Measurements from ENCODE around the gene GFPT2. TPM values are rescaled to one million over a fixed set of nuclear protein-coding genes. Genes with fewer than 3 reads are reported as not detected.

Gene GFPT2
- total RNA-seq, 1 donor from 2014 or later: not detected

- intact Hi-C loops (cut with micrococcal nuclease): no loop called here
Observed at GRCh38 chr5:180378438-180379344, 25.6 kb upstream of the GFPT2 start.

GRCh38 chr5:180377556-180378197 lies 24.5 kb upstream of the GFPT2 start:
- intact Hi-C loops (cut with micrococcal nuclease): no loop called here

DNA sequence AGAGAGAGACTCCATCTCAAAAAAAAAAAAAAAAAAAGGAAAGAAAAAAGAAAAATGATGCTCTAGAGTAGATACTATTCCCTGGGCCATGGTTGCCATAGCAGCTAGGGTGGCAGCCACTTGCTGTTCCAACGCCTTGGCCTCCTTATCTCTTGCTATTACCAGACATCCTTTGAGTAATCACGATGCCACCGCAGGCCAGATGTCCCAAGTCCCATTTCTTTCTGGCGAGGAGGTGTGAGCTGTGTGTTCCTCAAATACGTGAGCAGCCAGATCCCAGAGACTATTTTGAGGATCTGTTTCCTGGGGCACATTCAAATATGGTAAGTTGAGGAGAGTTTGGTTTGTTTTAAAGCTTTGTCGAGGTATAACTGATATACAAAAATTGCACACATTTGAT lies 23.4 kb upstream of the GFPT2 start:
- intact Hi-C loops (cut with micrococcal nuclease): no loop called here

GRCh38 chr5:180375955-180376354 lies 22.8 kb upstream of the GFPT2 start:
- intact Hi-C loops (cut with micrococcal nuclease): no loop called here

DNA sequence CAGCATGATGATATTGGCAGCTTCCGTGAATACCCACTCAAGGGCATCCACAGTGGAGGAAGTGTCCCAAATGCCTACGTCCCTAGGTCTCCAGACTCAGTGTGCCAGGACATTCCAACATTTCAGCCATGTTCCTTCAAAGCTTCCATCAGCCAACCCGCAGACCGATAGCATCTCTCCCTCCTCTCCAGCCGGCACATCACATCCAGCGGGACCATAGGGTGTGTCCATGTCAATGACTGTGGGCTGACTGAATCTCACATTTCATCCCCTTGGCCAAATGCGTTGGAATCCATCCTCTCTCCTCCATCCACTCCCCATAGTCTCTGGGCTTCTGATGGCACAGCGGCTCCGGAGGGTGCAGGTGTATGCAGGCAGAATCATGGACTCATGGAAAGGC lies 22.2 kb upstream of the GFPT2 start:
- intact Hi-C loops (cut with micrococcal nuclease): no loop called here

DNA sequence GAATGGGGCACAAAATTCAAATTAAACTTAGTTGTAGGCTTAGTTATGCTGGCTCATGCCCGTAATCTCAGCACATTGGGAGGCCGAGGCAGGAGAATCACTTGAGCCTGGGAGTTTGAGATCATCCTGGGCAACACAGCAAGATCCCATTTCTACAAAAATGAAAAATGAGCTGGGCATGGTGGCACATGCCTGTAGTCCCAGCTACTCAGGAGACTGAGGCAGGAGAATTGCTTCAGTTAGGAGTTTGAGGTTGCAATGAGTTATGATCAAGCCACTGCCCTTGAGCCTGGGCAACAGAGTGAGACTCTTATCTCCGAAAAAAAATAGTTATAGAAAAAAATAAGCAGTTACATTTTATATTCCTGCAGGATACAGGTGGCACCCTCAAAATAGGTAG lies 20.7 kb upstream of the GFPT2 start:
- intact Hi-C loops (cut with micrococcal nuclease): no loop called here

GRCh38 chr5:180373454-180373853 lies 20.3 kb upstream of the GFPT2 start:
- intact Hi-C loops (cut with micrococcal nuclease): no loop called here

DNA sequence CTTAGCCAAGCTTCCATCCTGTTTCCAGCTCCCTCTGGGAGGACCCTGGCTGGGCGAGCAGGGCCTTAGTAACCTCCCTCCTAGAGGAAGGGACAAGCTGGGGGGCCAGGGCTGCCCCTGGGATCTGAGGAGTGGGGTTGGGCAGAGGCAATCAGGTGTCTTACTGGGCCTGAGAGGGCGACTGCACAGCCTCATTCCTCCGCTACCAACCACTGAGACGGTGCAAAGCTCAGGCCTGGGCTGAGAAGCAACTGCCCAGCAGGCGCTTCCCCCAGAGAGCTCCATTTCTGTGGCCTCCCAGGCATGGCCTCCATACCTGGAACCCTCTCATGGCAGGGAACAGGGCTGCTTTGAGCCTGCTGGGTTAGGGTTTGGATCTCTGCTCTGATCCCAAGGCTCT lies 18.8 kb upstream of the GFPT2 start:
- intact Hi-C loops (cut with micrococcal nuclease): no loop called here

- intact Hi-C loops (cut with micrococcal nuclease): no loop called here
Observed at GRCh38 chr5:180370861-180371641, 17.9 kb upstream of the GFPT2 start.

- intact Hi-C loops (cut with micrococcal nuclease): no loop called here
Observed at GRCh38 chr5:180367991-180368390, 14.9 kb upstream of the GFPT2 start.

- intact Hi-C loops (cut with micrococcal nuclease): no loop called here
Observed at GRCh38 chr5:180367300-180367699, 14.2 kb upstream of the GFPT2 start.

- intact Hi-C loops (cut with micrococcal nuclease): no loop called here
Observed at GRCh38 chr5:180366326-180366725, 13.2 kb upstream of the GFPT2 start.

- intact Hi-C loops (cut with micrococcal nuclease): no loop called here
Observed at GRCh38 chr5:180365829-180366228, 12.7 kb upstream of the GFPT2 start.

- intact Hi-C loops (cut with micrococcal nuclease): no loop called here
Observed at GRCh38 chr5:180364306-180364856, 11.2 kb upstream of the GFPT2 start.

- intact Hi-C loops (cut with micrococcal nuclease): no loop called here
Observed at GRCh38 chr5:180360078-180360957, 7.2 kb upstream of the GFPT2 start.

DNA sequence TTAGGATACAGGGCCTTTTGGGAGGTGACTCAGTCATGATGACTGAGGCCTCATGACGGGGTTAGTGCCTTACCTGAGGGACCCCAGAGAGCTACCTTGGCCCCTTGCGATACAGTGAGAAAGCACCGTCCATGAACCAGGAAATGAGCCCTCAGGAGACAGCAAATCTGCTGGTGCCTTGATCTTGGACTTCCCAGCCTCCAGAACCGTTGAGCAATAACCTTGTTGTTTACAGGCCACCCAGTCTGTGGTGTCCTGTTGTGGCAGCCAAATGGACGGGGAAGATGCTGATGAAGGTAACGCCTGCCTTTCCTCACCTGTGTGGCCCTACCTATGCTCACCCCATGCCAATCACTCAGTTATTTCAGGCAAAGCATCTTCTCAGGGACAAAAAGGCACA lies 5.6 kb upstream of the GFPT2 start:
- intact Hi-C loops (cut with micrococcal nuclease): loop anchor here (10.0 kb wide), 1 partner anchor 136 kb away; the partner anchor contains the start of gene CNOT6

- intact Hi-C loops (cut with micrococcal nuclease): loop anchor here (10.0 kb wide), 1 partner anchor 137 kb away; the partner anchor contains the start of gene CNOT6
Observed at GRCh38 chr5:180358179-180358578, 5.0 kb upstream of the GFPT2 start.

DNA sequence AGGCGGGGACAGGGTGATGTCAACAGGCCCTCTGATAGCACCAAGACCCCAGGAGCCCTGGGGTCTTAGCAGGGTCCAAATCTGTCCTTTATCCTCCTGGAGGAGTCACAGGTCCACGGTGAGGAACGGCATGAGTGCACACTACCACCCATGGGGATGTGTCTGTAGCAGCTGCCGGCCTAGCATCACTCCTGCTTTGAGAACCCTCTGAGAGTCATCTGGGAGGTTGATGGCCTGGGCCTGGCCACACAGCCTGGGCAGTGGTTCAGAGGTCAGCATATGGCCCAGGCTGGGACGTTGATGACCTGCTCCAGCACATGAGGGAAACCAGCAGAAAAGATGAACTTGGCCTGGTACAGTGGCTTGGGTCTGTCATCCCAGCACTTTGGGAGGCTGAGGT lies 1.8 kb upstream of the GFPT2 start:
- intact Hi-C loops (cut with micrococcal nuclease): loop anchor here (10.0 kb wide), 1 partner anchor 140 kb away; the partner anchor contains the start of gene CNOT6

DNA sequence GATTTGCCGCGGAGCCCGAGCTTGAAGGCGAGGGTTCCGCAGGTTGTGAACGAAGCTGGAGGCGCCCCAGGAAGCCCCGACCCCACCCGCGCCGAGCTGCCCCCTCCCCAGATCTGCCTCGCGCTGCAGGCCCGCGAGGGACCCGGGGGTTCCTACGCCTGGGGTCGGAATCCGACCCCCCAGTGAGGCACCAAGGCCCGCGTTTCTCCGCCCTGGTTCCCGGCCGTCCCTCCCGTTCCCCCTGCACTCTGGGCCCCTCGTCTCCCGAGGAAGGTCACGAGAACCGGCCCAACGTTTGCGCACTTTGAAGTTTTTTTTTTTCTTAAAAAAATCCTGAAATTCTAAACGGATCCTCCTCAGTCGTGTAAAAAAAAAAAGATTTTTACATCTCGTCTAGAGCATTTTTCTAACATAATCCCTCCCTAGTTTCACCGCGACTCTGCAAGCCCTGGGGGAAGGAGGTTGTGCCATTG lies 880 bp upstream of the GFPT2 start:
- intact Hi-C loops (cut with micrococcal nuclease): loop anchor here (2.0 to 10.0 kb wide), 2 partner anchors 141 to 455 kb away; partner anchors contain the start of gene CNOT6

All from T-helper 2 cell treated with Interferon-gamma antibody and Interleukin-4, amounts not matched to agents 100 ng/mL and 5 ng/mL, for 36 hours (primary cell).